GM12878 (cell line): ENCODE measurements around the gene CENPS. TPM values are rescaled to one million over a fixed set of nuclear protein-coding genes. Genes with fewer than 3 reads are reported as not detected.

Experiments used
- BMI1 ChIP-seq: fragments of 450-650 bp; IDR thresholded peaks from 2 replicates; pipeline ENCODE4 v1.6.1; 2016; ENCODE audit warnings: mild to moderate bottlenecking, moderate library complexity, borderline replicate concordance
- CBX5 ChIP-seq: sonication (generic); IDR thresholded peaks from 2 replicates; pipeline ENCODE4 v1.6.1; 2016; ENCODE audit warnings: low read depth, moderate library complexity, mild to moderate bottlenecking, inconsistent platforms
- GABPA ChIP-seq: IDR thresholded peaks from 2 replicates; pipeline ENCODE4 v1.6.1; 2014; ENCODE audit warnings: antibody characterized with exemption, low read depth, mild to moderate bottlenecking, inconsistent platforms
- HDGF ChIP-seq: fragments of 450-650 bp; IDR thresholded peaks from 2 replicates; pipeline ENCODE4 v1.6.1; 2016; ENCODE audit warnings: antibody characterized with exemption
- MTA2 ChIP-seq: fragments of 450-650 bp; IDR thresholded peaks from 2 replicates; pipeline ENCODE4 v1.6.1; 2016; ENCODE audit warnings: low read depth, mild to moderate bottlenecking, moderate library complexity
- MTA3 ChIP-seq: IDR thresholded peaks from 2 replicates; pipeline ENCODE4 v1.6.1; 2012; ENCODE audit warnings: low read length, inconsistent platforms, borderline replicate concordance
- MYC ChIP-seq: IDR thresholded peaks from 2 replicates; pipeline ENCODE4 v1.6.1; 2011; ENCODE audit warnings: mild to moderate bottlenecking, low read length, moderate library complexity, inconsistent platforms; ENCODE audit not compliant: insufficient read depth, insufficient replicate concordance, insufficient read length, severe bottlenecking
- NFXL1 ChIP-seq: fragments of 450-650 bp; IDR thresholded peaks from 2 replicates; pipeline ENCODE4 v1.6.1; 2017; ENCODE audit warnings: antibody characterized with exemption, mild to moderate bottlenecking, borderline replicate concordance
- NR2C2 ChIP-seq: IDR thresholded peaks from 2 replicates; pipeline ENCODE4 v1.6.1; 2011; ENCODE audit warnings: borderline replicate concordance, low read depth; ENCODE audit not compliant: control insufficient read depth, insufficient read length
- POLR2A ChIP-seq: IDR thresholded peaks from 2 replicates; pipeline ENCODE4 v1.6.1; 2011; ENCODE audit warnings: low read depth, mild to moderate bottlenecking, low read length
- RBBP5 ChIP-seq: fragments of 200-600 bp; sonication (generic); conservative IDR thresholded peaks from 2 replicates; pipeline ENCODE4 v1.6.1; 2016
- SMAD1 ChIP-seq: fragments of 450-650 bp; IDR thresholded peaks from 2 replicates; pipeline ENCODE4 v1.6.1; 2018; ENCODE audit warnings: mild to moderate bottlenecking, low read depth; ENCODE audit not compliant: partially characterized antibody
- polyA plus RNA-seq, 11 experiments: library from polyadenylated mRNA; depleted of rRNA in 4 of 11; unstranded in 6 of 11; stranded (reverse) in 5 of 11; fragments of >200 nt; fragmentation: Nextera tagmentation in 4 of 11; fragmentation: Illumina TruSeq in 1 of 11; extraction: Ambion mirVana in 4 of 11; extraction: Trizol in 1 of 11; gene quantifications; 1 replicate in 1 of 11; 2 replicates in 10 of 11; pipeline versions ENCODE4 v1.2.1 to v1.2.3, GENCODE V29; 2011 to 2016; ENCODE audit warnings: inconsistent platforms in 2 of 11, missing spikeins in 2 of 11, low read depth in 1 of 11
- total RNA-seq, 4 experiments: library from RNA; depleted of rRNA in 3 of 4; stranded (reverse); fragments of >200 nt in 3 of 4; fragmentation: Illumina TruSeq in 1 of 4; extraction: Trizol in 1 of 4; gene quantifications; 2 replicates each; pipeline versions ENCODE4 v1.2.1 to v1.2.3, GENCODE V29; 2013 to 2021
- TF ChIP-seq, protein P1 (sequence below): fragments of 450-650 bp; IDR thresholded peaks from 2 replicates; pipeline ENCODE4 v1.6.1; 2016; ENCODE audit warnings: mild to moderate bottlenecking, moderate library complexity, borderline replicate concordance
- TF ChIP-seq, protein P2 (sequence below): IDR thresholded peaks from 2 replicates; pipeline ENCODE4 v1.6.1; 2011; ENCODE audit warnings: low read depth, mild to moderate bottlenecking, low read length, moderate library complexity, borderline replicate concordance; ENCODE audit errors: extremely low read depth
- TF ChIP-seq, protein P3 (sequence below): fragments of 450-650 bp; IDR thresholded peaks from 2 replicates; pipeline ENCODE4 v1.6.1; 2016; ENCODE audit warnings: mild to moderate bottlenecking
- TF ChIP-seq, protein P4 (sequence below): fragments of 450-650 bp; IDR thresholded peaks from 2 replicates; pipeline ENCODE4 v1.6.1; 2017; ENCODE audit warnings: mild to moderate bottlenecking, moderate library complexity
- TF ChIP-seq, protein P5 (sequence below): IDR thresholded peaks from 2 replicates; pipeline ENCODE4 v1.6.1; 2012; ENCODE audit warnings: low read depth, low read length, improper control_type of control experiment

Gene CENPS
- total and polyA plus RNA-seq, 10 of the 15 experiments (the other 5 are each of a cell fraction or from before 2014, with no cell fraction given): 9.4 to 51.7 (median 16.7) TPM

DNA sequence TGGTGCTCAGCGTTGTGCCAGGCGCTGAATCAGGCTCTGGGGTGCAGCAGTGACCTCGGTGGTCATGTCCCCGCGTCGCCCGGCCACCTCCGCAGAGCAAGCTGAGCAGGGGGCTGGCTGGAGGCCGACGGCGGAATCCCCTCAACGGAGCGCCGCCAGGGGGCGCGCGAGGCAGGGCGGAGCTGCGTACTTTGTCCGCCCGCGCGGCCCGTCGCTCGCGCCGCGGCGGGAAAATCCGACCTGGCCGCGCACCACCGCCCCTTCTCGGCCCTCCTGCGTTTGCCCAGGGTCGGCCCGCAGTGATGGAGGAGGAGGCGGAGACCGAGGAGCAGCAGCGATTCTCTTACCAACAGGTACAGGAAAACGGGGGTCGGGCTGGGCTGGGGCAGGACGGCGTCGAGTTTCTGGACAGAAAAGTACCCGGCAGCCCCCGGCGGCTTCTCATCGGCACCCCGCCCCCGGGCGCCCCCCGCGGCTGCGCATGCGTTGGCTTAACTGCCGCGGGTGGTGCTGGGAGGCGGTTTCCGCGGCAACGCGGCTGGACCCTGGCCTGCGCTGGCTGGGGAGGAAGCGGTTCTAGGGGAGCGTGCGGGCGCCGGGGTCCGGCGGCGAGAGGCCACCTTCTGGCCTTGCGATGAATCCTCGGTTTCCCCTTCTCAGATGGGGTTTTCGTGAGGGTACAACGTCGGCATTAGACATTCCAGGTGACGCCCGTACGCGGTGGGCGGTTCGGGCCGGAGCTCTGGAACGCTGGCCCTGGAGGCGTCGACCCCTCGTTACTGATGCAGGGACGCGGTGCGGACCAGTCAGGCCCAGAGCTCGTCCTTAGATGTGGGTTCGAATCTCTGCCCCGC is at the start of gene CENPS (continued):
- TF ChIP-seq, protein P1, sequence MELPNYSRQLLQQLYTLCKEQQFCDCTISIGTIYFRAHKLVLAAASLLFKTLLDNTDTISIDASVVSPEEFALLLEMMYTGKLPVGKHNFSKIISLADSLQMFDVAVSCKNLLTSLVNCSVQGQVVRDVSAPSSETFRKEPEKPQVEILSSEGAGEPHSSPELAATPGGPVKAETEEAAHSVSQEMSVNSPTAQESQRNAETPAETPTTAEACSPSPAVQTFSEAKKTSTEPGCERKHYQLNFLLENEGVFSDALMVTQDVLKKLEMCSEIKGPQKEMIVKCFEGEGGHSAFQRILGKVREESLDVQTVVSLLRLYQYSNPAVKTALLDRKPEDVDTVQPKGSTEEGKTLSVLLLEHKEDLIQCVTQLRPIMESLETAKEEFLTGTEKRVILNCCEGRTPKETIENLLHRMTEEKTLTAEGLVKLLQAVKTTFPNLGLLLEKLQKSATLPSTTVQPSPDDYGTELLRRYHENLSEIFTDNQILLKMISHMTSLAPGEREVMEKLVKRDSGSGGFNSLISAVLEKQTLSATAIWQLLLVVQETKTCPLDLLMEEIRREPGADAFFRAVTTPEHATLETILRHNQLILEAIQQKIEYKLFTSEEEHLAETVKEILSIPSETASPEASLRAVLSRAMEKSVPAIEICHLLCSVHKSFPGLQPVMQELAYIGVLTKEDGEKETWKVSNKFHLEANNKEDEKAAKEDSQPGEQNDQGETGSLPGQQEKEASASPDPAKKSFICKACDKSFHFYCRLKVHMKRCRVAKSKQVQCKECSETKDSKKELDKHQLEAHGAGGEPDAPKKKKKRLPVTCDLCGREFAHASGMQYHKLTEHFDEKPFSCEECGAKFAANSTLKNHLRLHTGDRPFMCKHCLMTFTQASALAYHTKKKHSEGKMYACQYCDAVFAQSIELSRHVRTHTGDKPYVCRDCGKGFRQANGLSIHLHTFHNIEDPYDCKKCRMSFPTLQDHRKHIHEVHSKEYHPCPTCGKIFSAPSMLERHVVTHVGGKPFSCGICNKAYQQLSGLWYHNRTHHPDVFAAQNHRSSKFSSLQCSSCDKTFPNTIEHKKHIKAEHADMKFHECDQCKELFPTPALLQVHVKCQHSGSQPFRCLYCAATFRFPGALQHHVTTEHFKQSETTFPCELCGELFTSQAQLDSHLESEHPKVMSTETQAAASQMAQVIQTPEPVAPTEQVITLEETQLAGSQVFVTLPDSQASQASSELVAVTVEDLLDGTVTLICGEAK: no peak
- no peak for TF ChIP-seq RBBP5
- TF ChIP-seq NR2C2: no peak
- no peak for TF ChIP-seq MYC
- TF ChIP-seq, protein P2, sequence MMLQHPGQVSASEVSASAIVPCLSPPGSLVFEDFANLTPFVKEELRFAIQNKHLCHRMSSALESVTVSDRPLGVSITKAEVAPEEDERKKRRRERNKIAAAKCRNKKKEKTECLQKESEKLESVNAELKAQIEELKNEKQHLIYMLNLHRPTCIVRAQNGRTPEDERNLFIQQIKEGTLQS: no peak
- no peak for TF ChIP-seq SMAD1
- TF ChIP-seq HDGF: no peak
- TF ChIP-seq, protein P3, sequence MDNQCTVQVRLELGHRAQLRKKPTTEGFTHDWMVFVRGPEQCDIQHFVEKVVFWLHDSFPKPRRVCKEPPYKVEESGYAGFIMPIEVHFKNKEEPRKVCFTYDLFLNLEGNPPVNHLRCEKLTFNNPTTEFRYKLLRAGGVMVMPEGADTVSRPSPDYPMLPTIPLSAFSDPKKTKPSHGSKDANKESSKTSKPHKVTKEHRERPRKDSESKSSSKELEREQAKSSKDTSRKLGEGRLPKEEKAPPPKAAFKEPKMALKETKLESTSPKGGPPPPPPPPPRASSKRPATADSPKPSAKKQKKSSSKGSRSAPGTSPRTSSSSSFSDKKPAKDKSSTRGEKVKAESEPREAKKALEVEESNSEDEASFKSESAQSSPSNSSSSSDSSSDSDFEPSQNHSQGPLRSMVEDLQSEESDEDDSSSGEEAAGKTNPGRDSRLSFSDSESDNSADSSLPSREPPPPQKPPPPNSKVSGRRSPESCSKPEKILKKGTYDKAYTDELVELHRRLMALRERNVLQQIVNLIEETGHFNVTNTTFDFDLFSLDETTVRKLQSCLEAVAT: 0 out of 2 replicates have a peak, but pooled peaks have one; percentile 2
- no peak; the same call in 1 of the 2 replicates for TF ChIP-seq CBX5
- TF ChIP-seq POLR2A: peak; percentile 74
- TF ChIP-seq MTA3: no peak
- TF ChIP-seq NFXL1: no peak
- no peak for TF ChIP-seq GABPA
- no peak for TF ChIP-seq BMI1
- TF ChIP-seq, protein P4, sequence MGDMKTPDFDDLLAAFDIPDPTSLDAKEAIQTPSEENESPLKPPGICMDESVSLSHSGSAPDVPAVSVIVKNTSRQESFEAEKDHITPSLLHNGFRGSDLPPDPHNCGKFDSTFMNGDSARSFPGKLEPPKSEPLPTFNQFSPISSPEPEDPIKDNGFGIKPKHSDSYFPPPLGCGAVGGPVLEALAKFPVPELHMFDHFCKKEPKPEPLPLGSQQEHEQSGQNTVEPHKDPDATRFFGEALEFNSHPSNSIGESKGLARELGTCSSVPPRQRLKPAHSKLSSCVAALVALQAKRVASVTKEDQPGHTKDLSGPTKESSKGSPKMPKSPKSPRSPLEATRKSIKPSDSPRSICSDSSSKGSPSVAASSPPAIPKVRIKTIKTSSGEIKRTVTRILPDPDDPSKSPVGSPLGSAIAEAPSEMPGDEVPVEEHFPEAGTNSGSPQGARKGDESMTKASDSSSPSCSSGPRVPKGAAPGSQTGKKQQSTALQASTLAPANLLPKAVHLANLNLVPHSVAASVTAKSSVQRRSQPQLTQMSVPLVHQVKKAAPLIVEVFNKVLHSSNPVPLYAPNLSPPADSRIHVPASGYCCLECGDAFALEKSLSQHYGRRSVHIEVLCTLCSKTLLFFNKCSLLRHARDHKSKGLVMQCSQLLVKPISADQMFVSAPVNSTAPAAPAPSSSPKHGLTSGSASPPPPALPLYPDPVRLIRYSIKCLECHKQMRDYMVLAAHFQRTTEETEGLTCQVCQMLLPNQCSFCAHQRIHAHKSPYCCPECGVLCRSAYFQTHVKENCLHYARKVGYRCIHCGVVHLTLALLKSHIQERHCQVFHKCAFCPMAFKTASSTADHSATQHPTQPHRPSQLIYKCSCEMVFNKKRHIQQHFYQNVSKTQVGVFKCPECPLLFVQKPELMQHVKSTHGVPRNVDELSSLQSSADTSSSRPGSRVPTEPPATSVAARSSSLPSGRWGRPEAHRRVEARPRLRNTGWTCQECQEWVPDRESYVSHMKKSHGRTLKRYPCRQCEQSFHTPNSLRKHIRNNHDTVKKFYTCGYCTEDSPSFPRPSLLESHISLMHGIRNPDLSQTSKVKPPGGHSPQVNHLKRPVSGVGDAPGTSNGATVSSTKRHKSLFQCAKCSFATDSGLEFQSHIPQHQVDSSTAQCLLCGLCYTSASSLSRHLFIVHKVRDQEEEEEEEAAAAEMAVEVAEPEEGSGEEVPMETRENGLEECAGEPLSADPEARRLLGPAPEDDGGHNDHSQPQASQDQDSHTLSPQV: peak; percentile 80; the same call in 1 of the 2 replicates
- TF ChIP-seq MTA2: no peak
- TF ChIP-seq, protein P5, sequence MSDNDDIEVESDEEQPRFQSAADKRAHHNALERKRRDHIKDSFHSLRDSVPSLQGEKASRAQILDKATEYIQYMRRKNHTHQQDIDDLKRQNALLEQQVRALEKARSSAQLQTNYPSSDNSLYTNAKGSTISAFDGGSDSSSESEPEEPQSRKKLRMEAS: peak; percentile 94
